HG02798 (cell line): ENCODE measurements around the gene HOXB13.

Experiments
- ATAC-seq: cut with Tn5 transposase; IDR thresholded peaks from one replicate; pipeline ENCODE4 v1.9.1; 2021; ENCODE audit warnings: mild to moderate bottlenecking; ENCODE audit not compliant: unreplicated experiment, poor library complexity

The HOXB13 gene

GRCh38 chr17:48729335-48730239 lies 1.0 kb upstream of the HOXB13 start:
- ATAC-seq = no peak

DNA sequence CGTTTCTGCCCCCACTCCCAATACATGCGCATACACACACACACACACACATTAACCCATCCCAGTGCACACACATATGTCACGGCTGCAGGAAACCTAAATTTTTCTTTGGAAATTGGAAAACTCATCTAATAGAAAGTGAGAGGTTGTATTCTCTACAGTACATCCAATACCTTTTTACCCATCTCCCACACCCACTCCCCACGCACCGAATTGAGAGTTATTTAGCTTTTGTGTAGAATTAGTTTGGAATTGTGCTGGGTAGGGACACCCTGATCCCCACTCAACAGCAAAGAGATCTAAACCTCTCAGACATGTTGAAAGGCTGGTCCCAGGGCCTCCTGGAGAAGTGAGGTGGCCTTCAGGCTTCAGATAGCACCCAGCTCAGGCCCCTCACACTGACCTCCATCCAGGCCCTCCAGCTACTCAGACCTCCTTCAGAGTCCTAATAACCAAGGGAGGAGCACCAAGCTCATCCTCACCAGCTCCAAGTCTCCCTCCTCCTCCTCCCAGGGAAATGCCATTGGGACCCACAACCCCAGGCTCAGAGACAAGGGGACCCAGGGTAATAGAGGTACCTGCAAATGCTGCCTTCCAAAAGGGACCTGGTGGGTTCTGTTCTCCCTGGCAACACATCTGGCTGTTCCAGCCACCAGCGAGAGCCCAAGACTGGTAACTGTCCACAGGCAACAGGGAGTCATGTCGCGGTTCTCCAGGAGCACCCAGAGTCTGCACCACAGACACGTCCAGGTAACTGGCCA lies 955 bp downstream of the HOXB13 start:
- no peak for ATAC-seq

DNA sequence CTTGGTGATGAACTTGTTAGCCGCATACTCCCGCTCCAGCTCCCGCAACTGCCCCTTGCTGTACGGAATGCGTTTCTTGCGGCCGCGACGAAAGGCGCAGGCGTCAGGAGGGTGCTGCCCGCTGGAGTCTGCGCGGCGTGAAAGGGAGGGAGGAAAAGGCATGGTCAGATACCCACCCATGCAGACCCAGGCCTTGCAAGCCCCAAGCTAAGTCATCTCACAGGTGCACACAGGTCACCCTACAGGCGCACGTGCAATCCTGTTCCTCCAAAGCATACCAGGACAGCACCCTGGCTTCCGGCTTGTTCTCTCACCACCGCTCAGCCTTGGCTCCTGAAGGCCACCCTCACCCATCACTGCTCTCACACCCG lies 1.6 kb downstream of the HOXB13 start:
- no peak for ATAC-seq

DNA sequence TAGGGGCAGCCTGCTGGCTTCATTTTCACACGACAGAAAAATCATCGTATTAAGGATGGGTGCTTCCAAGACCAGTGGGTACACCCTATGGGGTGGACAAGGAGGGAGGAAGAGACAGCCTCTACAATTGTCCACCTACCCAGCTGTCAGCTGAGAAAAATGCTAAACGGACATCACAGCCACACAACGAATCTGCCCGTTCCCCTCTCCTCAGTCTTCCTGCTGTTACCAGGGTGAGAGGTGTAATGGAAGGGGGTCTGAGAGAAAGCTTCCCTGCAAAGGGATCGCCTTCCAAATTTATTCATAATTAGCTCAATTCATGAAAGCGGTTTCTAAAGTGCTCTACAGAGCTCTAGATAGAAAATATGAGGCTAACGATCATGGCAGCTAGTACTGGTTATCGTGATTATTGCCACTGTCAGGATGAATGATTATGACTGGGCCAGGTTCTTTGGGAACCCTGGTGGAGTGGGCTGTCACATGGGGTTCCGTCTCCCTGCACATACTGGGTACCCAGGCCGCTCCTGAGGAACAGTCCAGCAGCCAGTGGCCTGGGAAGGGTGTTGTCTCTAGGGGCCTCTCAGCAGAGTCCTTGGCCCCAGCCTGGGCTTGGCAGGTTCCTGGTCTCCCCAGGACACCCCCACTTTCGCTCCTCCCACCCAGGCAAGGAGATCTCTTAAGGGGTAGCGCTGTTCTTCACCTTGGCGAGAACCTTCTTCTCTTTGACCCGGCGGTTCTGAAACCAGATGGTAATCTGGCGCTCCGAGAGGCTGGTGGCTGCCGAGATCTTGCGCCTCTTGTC lies 2.2 kb downstream of the HOXB13 start:
- no peak for ATAC-seq

DNA sequence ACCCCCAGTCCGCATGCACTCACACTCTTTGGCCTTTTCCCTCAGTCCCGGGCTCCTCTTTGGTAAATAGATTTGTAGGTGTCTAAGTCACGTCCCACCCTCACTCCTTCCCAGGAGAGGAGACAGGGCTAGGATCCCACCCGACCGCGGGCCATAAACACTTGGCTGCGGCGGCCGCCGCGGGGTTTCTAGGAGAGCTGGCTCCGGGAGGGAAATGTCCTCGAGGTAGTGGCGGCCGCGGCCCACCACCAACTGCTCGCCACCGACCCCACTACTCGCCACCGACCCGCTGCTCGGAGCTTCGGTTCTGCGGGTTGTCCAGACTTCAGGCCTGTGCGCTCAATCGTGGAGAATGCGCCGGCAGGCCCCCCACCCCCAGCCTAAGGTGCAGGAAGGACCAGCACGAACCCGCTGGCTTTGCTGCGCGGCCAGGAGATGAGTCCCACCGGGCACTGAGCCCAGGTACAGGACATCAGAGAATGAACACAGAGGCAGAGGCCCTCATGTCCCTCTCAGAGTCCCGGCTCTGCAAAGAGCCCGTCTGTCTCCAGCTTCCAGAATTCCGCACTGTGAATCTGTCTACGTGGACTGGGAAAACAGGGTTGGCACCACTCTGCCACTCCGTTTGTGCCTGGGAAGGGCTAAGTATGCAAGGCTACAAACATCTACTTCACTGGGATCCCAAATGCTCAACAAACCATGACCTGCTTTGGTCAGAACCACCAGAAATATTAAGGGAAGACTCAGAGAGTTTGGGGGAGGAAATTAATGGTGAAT lies 3.1 kb downstream of the HOXB13 start:
- ATAC-seq = no peak

GRCh38 chr17:48725004-48725287 lies 3.6 kb downstream of the HOXB13 start:
- no peak for ATAC-seq

- ATAC-seq = peak; percentile 50
Observed at GRCh38 chr17:48724251-48725003, 4.1 kb downstream of the HOXB13 start.

DNA sequence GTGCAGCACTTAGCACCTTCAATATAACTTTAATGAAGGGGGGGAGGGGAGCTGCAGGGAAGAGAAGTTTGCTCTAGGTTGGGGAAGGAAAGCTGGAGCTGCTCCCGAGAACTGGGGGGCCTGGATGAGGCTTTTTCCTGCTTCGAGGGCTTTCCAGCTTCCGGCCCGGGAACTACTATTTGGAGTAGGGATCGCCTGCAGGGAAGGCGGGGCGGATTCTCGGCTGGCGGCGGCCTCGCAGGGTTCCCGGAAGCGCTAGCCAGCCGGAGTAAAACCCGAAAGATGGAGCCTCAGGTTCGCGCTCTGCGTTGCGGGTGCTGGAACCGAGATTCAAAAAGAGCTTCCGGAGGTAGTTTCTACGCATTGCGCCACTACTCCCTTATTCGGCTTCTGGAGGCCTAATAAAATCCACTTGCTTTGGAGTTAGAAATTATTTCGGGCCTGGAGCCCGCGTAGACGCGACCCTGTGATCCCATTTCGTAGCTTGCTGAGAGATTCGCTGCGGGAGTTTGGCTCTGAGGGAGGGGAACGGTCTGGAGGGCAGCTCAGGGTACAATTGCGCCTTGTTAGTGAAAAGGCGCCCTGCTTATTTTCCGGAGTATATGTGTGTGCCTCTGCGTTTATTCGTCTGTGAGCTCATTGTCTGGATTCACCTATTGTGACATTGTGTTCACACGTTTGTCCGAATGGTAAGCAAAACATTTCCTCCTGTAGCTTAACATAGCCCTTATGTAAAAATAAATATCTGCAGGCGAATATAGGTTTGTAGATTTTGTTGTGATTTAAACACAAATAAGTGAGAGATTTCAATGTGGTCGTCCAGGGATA lies 4.9 kb downstream of the HOXB13 start:
- no peak for ATAC-seq

DNA sequence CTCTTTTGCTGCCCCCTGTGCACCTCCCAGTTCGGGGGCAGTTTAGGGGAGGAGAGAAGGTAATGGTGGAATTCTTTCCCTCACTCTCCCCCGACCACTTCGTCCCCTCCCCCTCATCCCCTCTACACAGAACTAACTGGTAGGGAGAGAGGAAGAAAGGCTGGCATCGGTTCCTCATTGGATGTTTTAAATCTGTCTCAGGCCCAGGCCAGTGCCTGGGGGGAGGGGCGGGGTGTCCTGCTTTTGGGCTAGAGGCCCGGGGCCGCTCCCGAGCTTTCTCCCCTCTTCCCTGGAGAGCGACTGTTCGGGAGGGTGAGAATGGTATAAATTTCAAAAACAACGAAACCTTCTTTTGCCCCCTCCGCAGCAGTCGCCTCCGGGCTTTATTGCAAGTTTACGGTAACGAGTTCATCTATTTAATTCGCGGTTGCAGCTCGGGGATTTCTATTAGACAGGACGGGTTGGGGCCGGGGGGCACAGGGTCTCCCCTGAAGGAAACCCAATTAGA lies 5.6 kb downstream of the HOXB13 start, which contains the start of gene PRAC2:
PRAC2 (plus strand) TSS at position 271 of the 508 bp plus-strand sequence. CDS start 1,226 bp downstream, outside the sequence.
- ATAC-seq = no peak

DNA sequence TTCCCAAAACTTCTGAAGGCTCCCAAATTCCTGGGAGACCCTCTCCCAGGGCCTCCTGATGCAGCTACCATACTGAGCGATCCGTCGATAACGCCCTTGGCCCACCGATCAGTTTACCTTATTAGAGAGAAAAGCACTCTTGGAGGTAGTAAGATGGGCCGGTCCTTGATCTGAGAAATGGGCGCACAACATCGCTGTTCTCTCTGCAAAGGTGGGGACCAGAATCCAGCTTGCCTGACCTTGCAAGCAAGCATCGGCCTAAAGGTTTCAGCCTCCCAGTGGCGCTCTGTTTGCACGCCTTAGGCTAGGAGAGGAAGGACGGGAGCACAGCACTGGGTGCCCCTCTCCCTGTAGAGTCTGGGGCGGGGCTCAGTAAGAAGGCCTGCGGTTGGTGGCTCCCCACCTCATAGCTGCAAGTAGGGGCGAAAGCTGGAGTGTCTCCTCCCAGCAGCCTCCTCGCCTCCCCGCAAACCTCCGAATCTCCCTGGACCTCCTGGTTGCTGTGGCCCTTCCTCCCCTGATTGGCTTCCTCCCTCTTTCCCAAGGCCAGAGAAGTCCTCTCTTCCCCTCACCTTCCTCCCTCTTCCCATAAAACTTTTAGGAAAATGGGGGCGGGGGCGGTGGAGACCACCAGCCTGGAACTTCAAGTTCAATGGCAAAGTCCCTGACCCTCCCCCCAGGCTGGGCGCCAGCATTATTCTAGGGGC lies 6.2 kb downstream of the HOXB13 start, which contains the start of gene PRAC1:
PRAC1 (minus strand) TSS at position 318 of the 707 bp plus-strand sequence; CDS start at position 192, 126 bp downstream.
- no peak for ATAC-seq

GRCh38 chr17:48721009-48721402 lies 7.5 kb downstream of the HOXB13 start:
- ATAC-seq = no peak

DNA sequence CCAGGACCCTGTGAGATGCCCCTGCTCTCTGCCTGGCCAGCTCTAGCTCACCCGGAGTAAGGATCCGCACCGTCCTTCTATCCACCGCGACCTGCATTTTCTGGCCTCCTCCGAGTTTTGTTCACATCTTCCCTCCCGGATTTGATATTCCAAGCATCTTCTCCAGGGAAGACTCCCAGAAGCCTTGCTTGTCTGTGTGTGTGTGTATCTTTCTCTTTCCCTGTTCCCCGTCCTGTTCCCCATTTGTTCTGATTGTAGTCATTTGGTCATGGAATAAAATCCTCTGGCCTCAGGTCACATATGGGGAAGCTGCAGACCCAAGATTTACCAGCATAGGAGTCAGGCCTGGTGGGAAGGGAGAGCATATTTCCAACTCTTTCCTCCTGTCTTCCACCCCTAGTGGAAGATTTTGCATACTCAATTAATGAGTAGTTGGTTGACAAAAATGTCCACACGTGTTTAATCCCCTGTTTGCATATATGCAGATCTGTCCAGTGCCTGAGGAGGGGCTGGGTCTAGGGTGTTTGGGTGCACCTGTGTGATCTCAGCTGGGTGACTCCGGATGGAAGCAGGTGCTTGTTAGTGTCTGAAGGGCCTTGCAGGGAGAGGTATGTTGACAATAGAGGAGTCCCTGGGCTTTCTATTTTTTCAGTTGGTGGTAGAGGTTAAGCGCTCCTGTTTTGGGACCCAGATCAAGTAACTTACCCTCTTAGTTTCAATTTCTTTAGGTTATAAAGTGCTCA lies 8.1 kb downstream of the HOXB13 start:
- ATAC-seq = no peak

- no peak for ATAC-seq
Observed at GRCh38 chr17:48719642-48720265, 8.8 kb downstream of the HOXB13 start.

- no peak for ATAC-seq
Observed at GRCh38 chr17:48718761-48719641, 9.5 kb downstream of the HOXB13 start.

DNA sequence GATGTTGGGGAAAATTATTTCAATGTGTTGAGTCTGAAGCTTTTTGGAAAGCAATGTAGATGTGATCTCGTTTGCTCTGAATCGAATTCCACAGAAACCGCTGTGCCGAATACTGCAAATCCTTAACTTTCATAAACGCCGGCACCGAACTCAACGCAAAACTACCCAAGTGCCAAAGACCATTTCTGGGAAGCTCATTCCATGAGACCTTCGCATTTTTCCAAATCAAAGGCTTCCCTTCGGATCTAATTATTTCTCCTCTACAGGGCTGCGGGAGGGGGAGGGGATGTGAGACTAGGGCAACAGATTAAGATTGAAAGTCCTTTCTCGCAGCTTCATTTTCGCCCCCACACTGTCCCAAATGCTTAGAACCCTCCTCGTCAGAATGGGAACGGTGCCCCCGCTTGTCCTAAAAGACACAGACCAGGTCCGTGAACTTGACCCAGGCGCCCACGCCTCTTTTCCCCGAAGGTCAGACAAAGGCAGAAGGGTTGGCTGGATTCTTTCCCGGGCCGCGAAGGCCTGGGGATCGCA lies 10.3 kb downstream of the HOXB13 start:
- ATAC-seq = no peak
